HG03097 (cell line): ENCODE data around the gene TRMT10C.

Source experiments
- ATAC-seq: cut with Tn5 transposase; IDR thresholded peaks from one replicate; pipeline ENCODE4 v1.9.1; 2021; ENCODE audit not compliant: unreplicated experiment, low FRiP score

TRMT10C gene

DNA sequence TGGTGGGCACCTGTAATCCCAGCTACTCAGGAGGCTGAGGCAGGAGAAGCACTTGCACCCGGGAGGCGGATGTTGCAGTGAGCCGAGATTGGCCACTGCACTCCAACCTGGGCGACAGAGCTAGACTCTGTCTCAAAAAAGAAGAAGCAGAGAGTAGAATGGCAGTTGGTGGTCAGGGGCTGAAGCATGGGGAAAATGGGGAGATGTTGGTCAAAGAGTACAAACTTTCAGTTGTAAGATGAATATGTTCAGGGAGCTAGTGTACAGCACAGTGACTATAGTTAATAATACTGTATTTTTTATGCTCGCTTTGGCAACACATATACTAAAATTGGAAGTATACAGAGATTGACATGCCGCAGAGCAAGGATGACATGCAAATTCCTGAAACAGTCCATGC is 53.9 kb downstream of the TRMT10C start:
- no peak for ATAC-seq
